K562 (cell line): ENCODE measurements around the gene KCNJ15. TPM values are rescaled to one million over a fixed set of nuclear protein-coding genes. Genes with fewer than 3 reads are reported as not detected.

Source experiments
- AFF4 ChIP-seq: sonication (generic); formaldehyde crosslinking; IDR thresholded peaks from 2 replicates; pipeline ENCODE4 v1.8.0; 2023; ENCODE audit warnings: mild to moderate bottlenecking, missing genetic modification reagents
- BACH1 ChIP-seq: fragments of 200-800 bp; sonication (Bioruptor generic); IDR thresholded peaks from 2 replicates; pipeline ENCODE4 v1.6.1; 2016; ENCODE audit warnings: missing genetic modification characterization, missing compliant biosample characterization
- ELF2 ChIP-seq: fragments of 250-450 bp; sonication (Bioruptor Pico); IDR thresholded peaks from 2 replicates; pipeline ENCODE4 v1.5.0; 2021; ENCODE audit warnings: mild to moderate bottlenecking
- MGA ChIP-seq: fragments of 450-650 bp; IDR thresholded peaks from 2 replicates; pipeline ENCODE4 v1.6.1; 2016; ENCODE audit warnings: mild to moderate bottlenecking, moderate library complexity
- MYBL2 ChIP-seq, 2 experiments: fragments of 450-650 bp in 1 of 2; sonication (generic) in 1 of 2; formaldehyde crosslinking in 1 of 2; IDR thresholded peaks; 2 replicates each; pipeline versions ENCODE4 v1.6.1 to v1.8.1; 2017 to 2022; ENCODE audit warnings: borderline replicate concordance in 1 of 2, inconsistent platforms in 1 of 2, low read depth in 1 of 2, mild to moderate bottlenecking in 1 of 2, missing genetic modification reagents in 1 of 2, moderate library complexity in 1 of 2
- POLR3A ChIP-seq: IDR thresholded peaks from 2 replicates; pipeline ENCODE4 v1.6.1; 2011; ENCODE audit warnings: borderline replicate concordance, mild to moderate bottlenecking, moderate library complexity; ENCODE audit not compliant: insufficient read length, insufficient read depth; ENCODE audit errors: extremely low read depth
- RBM39 ChIP-seq: fragments of 200-400 bp; formaldehyde crosslinking; optimal IDR thresholded peaks from 2 replicates; pipeline ENCODE3; 2018; ENCODE audit warnings: low read depth, low read length
- STAT5A ChIP-seq: IDR thresholded peaks from 2 replicates; pipeline ENCODE4 v1.6.1; 2012; ENCODE audit warnings: low read length, inconsistent platforms, borderline replicate concordance
- TRIM24 ChIP-seq, 2 experiments: fragments of 450-650 bp; IDR thresholded peaks; 2 replicates each; pipeline ENCODE4 v1.6.1; 2016
- polyA plus RNA-seq, 8 experiments: library from polyadenylated mRNA; depleted of rRNA in 4 of 8; stranded (reverse) in 5 of 8; unstranded in 3 of 8; fragments of >200 nt; fragmentation: Nextera tagmentation in 2 of 8; fragmentation: Illumina TruSeq in 1 of 8; extraction: Ambion mirVana in 2 of 8; extraction: Trizol in 1 of 8; gene quantifications; 2 replicates each; pipeline versions ENCODE4 v1.2.1 to v1.2.3, GENCODE V29; 2011 to 2014; ENCODE audit warnings: inconsistent platforms in 1 of 8, missing spikeins in 1 of 8
- total RNA-seq, 7 experiments: library from RNA; depleted of rRNA in 6 of 7; stranded (reverse); fragments of >200 nt in 6 of 7; fragmentation: Illumina TruSeq in 2 of 7; extraction: Trizol in 2 of 7; gene quantifications; 2 replicates each; pipeline versions ENCODE4 v1.2.1 to v1.2.3, GENCODE V29; 2011 to 2021; ENCODE audit warnings: low replicate concordance in 1 of 7

Gene KCNJ15
- total and polyA plus RNA-seq, 9 of the 15 experiments (the other 6 are each of a cell fraction or from before 2014, with no cell fraction given) = 0.20 to 3.0 (median 0.72) TPM; not detected in 1

GRCh38 chr21:38257667-38258066 is 876 bp downstream of the KCNJ15 start (continued):
- TF ChIP-seq MGA (no peak), RBM39 (no peak), STAT5A (no peak), POLR3A (no peak), ELF2 (CRISPR knock-in tag) (no peak), MYBL2 (IDR thresholded peaks at IDR 0.05; ENCODE audit: low read depth) (no peak), MYBL2 (CRISPR knock-in tag; IDR thresholded peaks at IDR 0.05; ENCODE audit: borderline replicate concordance) (no peak), AFF4 (CRISPR knock-in tag) (no peak), TRIM24 (IDR thresholded peaks at IDR 0.05) (no peak), BACH1 (tag) (no peak)
